HEK293 (cell line): Measurements from ENCODE around the gene RNF4.
A peak's percentile ranks its signal among the peaks of the same experiment; 100 is the strongest.

ENCODE experiments used
- CTCF ChIA-PET: fragments of 350-600 bp; formaldehyde crosslinking; extraction: SDS; loops from one replicate; lab custom pipeline; 2021; ENCODE audit warnings: antibody characterized with exemption; lab: Yijun Ruan, JAX
- POLR2A ChIA-PET: fragments of 300-600 bp; formaldehyde crosslinking; extraction: SDS; loops from one replicate; lab custom pipeline; 2020; ENCODE audit warnings: antibody characterized with exemption, inconsistent platforms; lab: Yijun Ruan, JAX
- H3K27ac ChIP-seq: fragments of 200-500 bp; sonication (Bioruptor generic); 2 replicates; pipeline ENCODE4 v1.5.1; 2014; ENCODE audit warnings: low read depth, low read length, control low read depth, inconsistent platforms; ENCODE audit errors: extremely low read depth
- H3K36me3 ChIP-seq, 2 experiments: fragments of 200-500 bp in 1 of 2; sonication (Bioruptor generic) in 1 of 2; 1 replicate in 1 of 2; 2 replicates in 1 of 2; pipeline ENCODE4 v1.5.1; 2014 to 2017; ENCODE audit warnings: inconsistent platforms in 2 of 2, low read length in 2 of 2; ENCODE audit not compliant: control insufficient read depth in 2 of 2, insufficient read depth in 1 of 2
- H3K4me1 ChIP-seq: fragments of 200-500 bp; sonication (Bioruptor generic); 2 replicates; pipeline ENCODE4 v1.5.1; 2014; ENCODE audit warnings: mild to moderate bottlenecking, low read length, inconsistent platforms; ENCODE audit not compliant: control insufficient read depth, insufficient read depth
- H3K4me3 ChIP-seq: 2 replicates; pipeline ENCODE4 v1.5.1; 2011; ENCODE audit warnings: low read depth, mild to moderate bottlenecking, control low read depth, low read length, moderate library complexity
- H3K9me3 ChIP-seq: fragments of 200-500 bp; sonication (Bioruptor generic); 2 replicates; pipeline ENCODE4 v1.5.1; 2014; ENCODE audit warnings: low read depth, low read length, inconsistent platforms; ENCODE audit not compliant: control insufficient read depth, insufficient read depth
- ATF2 ChIP-seq: fragments of 450-650 bp; formaldehyde crosslinking; IDR thresholded peaks from 2 replicates; pipeline ENCODE4 v1.5.1; 2016; ENCODE audit warnings: missing biosample characterization, missing genetic modification characterization, low read depth
- GLIS1 ChIP-seq: fragments of 450-650 bp; formaldehyde crosslinking; IDR thresholded peaks from 2 replicates; pipeline ENCODE4 v1.5.1; 2016; ENCODE audit warnings: missing biosample characterization, missing genetic modification characterization
- GLIS2 ChIP-seq: fragments of 450-650 bp; formaldehyde crosslinking; IDR thresholded peaks from 2 replicates; pipeline ENCODE4 v1.5.1; 2016; ENCODE audit warnings: missing biosample characterization, missing genetic modification characterization
- KLF10 ChIP-seq: fragments of 450-650 bp; IDR thresholded peaks from 2 replicates; pipeline ENCODE4 v1.5.1; 2018; ENCODE audit warnings: missing biosample characterization, mild to moderate bottlenecking, missing genetic modification characterization
- KLF17 ChIP-seq: fragments of 450-650 bp; formaldehyde crosslinking; IDR thresholded peaks from 2 replicates; pipeline ENCODE4 v1.5.1; 2016; ENCODE audit warnings: missing biosample characterization, missing genetic modification characterization
- KLF8 ChIP-seq: fragments of 450-650 bp; formaldehyde crosslinking; IDR thresholded peaks from 2 replicates; pipeline ENCODE4 v1.5.1; 2016; ENCODE audit warnings: missing biosample characterization, missing genetic modification characterization
- PATZ1 ChIP-seq: fragments of 450-650 bp; formaldehyde crosslinking; IDR thresholded peaks from 2 replicates; pipeline ENCODE4 v1.5.1; 2016; ENCODE audit warnings: missing biosample characterization, missing genetic modification characterization
- WT1 ChIP-seq: fragments of 450-650 bp; formaldehyde crosslinking; IDR thresholded peaks from 2 replicates; pipeline ENCODE4 v1.5.1; 2016; ENCODE audit warnings: missing biosample characterization, missing genetic modification characterization
- YY2 ChIP-seq: fragments of 450-650 bp; formaldehyde crosslinking; IDR thresholded peaks from 2 replicates; pipeline ENCODE4 v1.5.1; 2016; ENCODE audit warnings: missing biosample characterization, missing genetic modification characterization
- ZBTB1 ChIP-seq: fragments of 450-650 bp; formaldehyde crosslinking; IDR thresholded peaks from 2 replicates; pipeline ENCODE4 v1.5.1; 2016; ENCODE audit warnings: missing biosample characterization, missing genetic modification characterization
- ZBTB17 ChIP-seq: fragments of 450-650 bp; formaldehyde crosslinking; IDR thresholded peaks from 2 replicates; pipeline ENCODE4 v1.5.1; 2016; ENCODE audit warnings: missing biosample characterization, missing genetic modification characterization
- ZBTB20 ChIP-seq: fragments of 450-650 bp; formaldehyde crosslinking; IDR thresholded peaks from 2 replicates; pipeline ENCODE4 v1.5.1; 2016; ENCODE audit warnings: missing biosample characterization, missing genetic modification characterization
- ZBTB26 ChIP-seq: fragments of 450-650 bp; formaldehyde crosslinking; optimal IDR thresholded peaks from 2 replicates; pipeline ENCODE3; 2016; ENCODE audit warnings: missing biosample characterization, mild to moderate bottlenecking, missing genetic modification characterization
- ZBTB8A ChIP-seq: fragments of 450-650 bp; formaldehyde crosslinking; IDR thresholded peaks from 2 replicates; pipeline ENCODE4 v1.5.1; 2016; ENCODE audit warnings: missing biosample characterization, missing genetic modification characterization
- ZNF211 ChIP-seq: fragments of 450-650 bp; formaldehyde crosslinking; IDR thresholded peaks from 2 replicates; pipeline ENCODE4 v1.5.1; 2016; ENCODE audit warnings: low read depth, missing biosample characterization, missing genetic modification characterization
- ZNF350 ChIP-seq: fragments of 450-650 bp; formaldehyde crosslinking; IDR thresholded peaks from 2 replicates; pipeline ENCODE4 v1.5.0; 2017; ENCODE audit warnings: missing biosample characterization, mild to moderate bottlenecking, missing genetic modification characterization
- ZNF366 ChIP-seq: fragments of 450-650 bp; formaldehyde crosslinking; conservative IDR thresholded peaks from 2 replicates; pipeline ENCODE4 v1.5.1; 2016; ENCODE audit warnings: missing biosample characterization, missing genetic modification characterization
- ZNF449 ChIP-seq: fragments of 450-650 bp; formaldehyde crosslinking; IDR thresholded peaks from 2 replicates; pipeline ENCODE4 v1.5.1; 2017; ENCODE audit warnings: missing biosample characterization, mild to moderate bottlenecking, missing genetic modification characterization, moderate library complexity
- ZNF473 ChIP-seq: fragments of 450-650 bp; formaldehyde crosslinking; IDR thresholded peaks from 2 replicates; pipeline ENCODE4 v1.5.1; 2017; ENCODE audit warnings: missing biosample characterization, missing genetic modification characterization
- ZNF548 ChIP-seq: fragments of 450-650 bp; formaldehyde crosslinking; IDR thresholded peaks from 2 replicates; pipeline ENCODE4 v1.5.1; 2016; ENCODE audit warnings: missing biosample characterization, missing genetic modification characterization
- ZNF610 ChIP-seq: fragments of 450-650 bp; formaldehyde crosslinking; IDR thresholded peaks from 2 replicates; pipeline ENCODE4 v1.5.1; 2016; ENCODE audit warnings: missing biosample characterization, missing genetic modification characterization, borderline replicate concordance
- ZNF629 ChIP-seq: fragments of 450-650 bp; formaldehyde crosslinking; IDR thresholded peaks from 2 replicates; pipeline ENCODE4 v1.5.1; 2017; ENCODE audit warnings: missing biosample characterization, missing genetic modification characterization
- ZNF76 ChIP-seq: fragments of 450-650 bp; formaldehyde crosslinking; IDR thresholded peaks from 2 replicates; pipeline ENCODE4; 2016; ENCODE audit warnings: low read depth, missing biosample characterization, missing genetic modification characterization, borderline replicate concordance
- ZNF776 ChIP-seq: fragments of 450-650 bp; formaldehyde crosslinking; IDR thresholded peaks from 2 replicates; pipeline ENCODE4 v1.5.0; 2017; ENCODE audit warnings: missing biosample characterization, missing genetic modification characterization, borderline replicate concordance
- ZNF792 ChIP-seq: fragments of 450-650 bp; formaldehyde crosslinking; IDR thresholded peaks from 2 replicates; pipeline ENCODE4 v1.5.1; 2016; ENCODE audit warnings: missing biosample characterization, missing genetic modification characterization
- ZNF837 ChIP-seq: fragments of 450-650 bp; formaldehyde crosslinking; IDR thresholded peaks from 2 replicates; pipeline ENCODE4 v1.5.1; 2016; ENCODE audit warnings: missing biosample characterization, missing genetic modification characterization
- ZSCAN16 ChIP-seq: fragments of 450-650 bp; formaldehyde crosslinking; IDR thresholded peaks from 2 replicates; pipeline ENCODE4 v1.5.1; 2016; ENCODE audit warnings: missing biosample characterization, missing genetic modification characterization
- ZSCAN30 ChIP-seq: fragments of 450-650 bp; IDR thresholded peaks from 2 replicates; pipeline ENCODE4 v1.5.1; 2018; ENCODE audit warnings: missing biosample characterization, mild to moderate bottlenecking, missing genetic modification characterization, moderate library complexity

The RNF4 gene

GRCh38 chr4:2535376-2536192 lies 66.7 kb downstream of the RNF4 start (continued):
- no peak for TF ChIP-seq ZNF350 (tag by site-specific recombination)
- TF ChIP-seq ZNF610: no peak
- TF ChIP-seq ZBTB20: peak; percentile 83
- TF ChIP-seq YY2 (tag by site-specific recombination): no peak
- no peak for TF ChIP-seq ZNF366 (tag by site-specific recombination)

GRCh38 chr4:2536193-2537010 lies 67.5 kb downstream of the RNF4 start, which contains the start of gene FAM193A:
Gene FAM193A, plus strand, starts transcription at chr4:2536647. Its CDS starts 269 bp downstream, at chr4:2536916.
- Histone ChIP-seq H3K4me3 (peak within 1 kb of the TSS; percentile 70), H3K4me1 (no peaks in the 10 kb centered on the region), H3K9me3 (no peaks in the 10 kb centered on the region), H3K36me3 (peaks cover 0 to 10% of the 10 kb centered on the region in 2 experiments; a peak in 2 of 3 replicates), H3K27ac (peak within 1 kb of the TSS; percentile 86)
- ChIA-PET POLR2A (interaction anchor here (0.6 to 2.0 kb wide), 14 partner anchors 12 to 294 kb away, joined by 3 to 9 read pairs (median 3); partner anchors contain the start of genes HAUS3, POLN and RNF4), CTCF (no interaction called here)
- TF ChIP-seq ZNF776 (tag by site-specific recombination): no peak
- no peak for TF ChIP-seq ZNF837 (tag by site-specific recombination)
- no peak for TF ChIP-seq ZNF211 (tag by site-specific recombination)
- TF ChIP-seq ZNF473 (tag by site-specific recombination): no peak
- TF ChIP-seq ZNF76: peak; percentile 96
- TF ChIP-seq ZNF629: peak; percentile 45; the same call in 1 of the 2 replicates
- peak; percentile 25; the same call in 1 of the 2 replicates for TF ChIP-seq ZBTB17 (tag by site-specific recombination)
- TF ChIP-seq WT1 (tag by site-specific recombination): no peak
- TF ChIP-seq ZSCAN30 (tag by site-specific recombination): 0 out of 2 replicates have a peak, but pooled peaks have one; percentile 37
- peak; percentile 97 for TF ChIP-seq ZBTB8A (tag by site-specific recombination)
- TF ChIP-seq KLF17 (tag by site-specific recombination): 0 out of 2 replicates have a peak, but pooled peaks have one; percentile 14
- peak; percentile 46 for TF ChIP-seq GLIS2 (tag by site-specific recombination)
- TF ChIP-seq ZSCAN16 (tag by site-specific recombination): no peak
- TF ChIP-seq GLIS1 (tag by site-specific recombination): peak; percentile 56
- TF ChIP-seq ZBTB1 (tag by site-specific recombination): no peak
- TF ChIP-seq ZNF449 (tag by site-specific recombination): peak; percentile 90; the same call in 1 of the 2 replicates
- TF ChIP-seq PATZ1 (tag by site-specific recombination): peak; percentile 67
- peak; percentile 81 for TF ChIP-seq ZBTB26 (tag by site-specific recombination)
- 0 out of 2 replicates have a peak, but pooled peaks have one; percentile 50 for TF ChIP-seq KLF10 (tag by site-specific recombination)
- TF ChIP-seq ZNF792 (tag by site-specific recombination): no peak
- TF ChIP-seq KLF8 (tag by site-specific recombination): peak; percentile 89
- peak; percentile 69 for TF ChIP-seq ATF2 (tag by site-specific recombination)
- no peak for TF ChIP-seq ZNF548
